ENCODE measurements around the gene LDB1. TPM values are rescaled to one million over a fixed set of nuclear protein-coding genes. Genes with fewer than 3 reads are reported as not detected.
A peak's percentile ranks its signal among the peaks of the same experiment; 100 is the strongest.

The LDB1 gene
- total and polyA plus RNA-seq, 10 of the 15 experiments (the other 5 are each of a cell fraction or from before 2014, with no cell fraction given): 1.7 to 71.5 (median 36.9) TPM

DNA sequence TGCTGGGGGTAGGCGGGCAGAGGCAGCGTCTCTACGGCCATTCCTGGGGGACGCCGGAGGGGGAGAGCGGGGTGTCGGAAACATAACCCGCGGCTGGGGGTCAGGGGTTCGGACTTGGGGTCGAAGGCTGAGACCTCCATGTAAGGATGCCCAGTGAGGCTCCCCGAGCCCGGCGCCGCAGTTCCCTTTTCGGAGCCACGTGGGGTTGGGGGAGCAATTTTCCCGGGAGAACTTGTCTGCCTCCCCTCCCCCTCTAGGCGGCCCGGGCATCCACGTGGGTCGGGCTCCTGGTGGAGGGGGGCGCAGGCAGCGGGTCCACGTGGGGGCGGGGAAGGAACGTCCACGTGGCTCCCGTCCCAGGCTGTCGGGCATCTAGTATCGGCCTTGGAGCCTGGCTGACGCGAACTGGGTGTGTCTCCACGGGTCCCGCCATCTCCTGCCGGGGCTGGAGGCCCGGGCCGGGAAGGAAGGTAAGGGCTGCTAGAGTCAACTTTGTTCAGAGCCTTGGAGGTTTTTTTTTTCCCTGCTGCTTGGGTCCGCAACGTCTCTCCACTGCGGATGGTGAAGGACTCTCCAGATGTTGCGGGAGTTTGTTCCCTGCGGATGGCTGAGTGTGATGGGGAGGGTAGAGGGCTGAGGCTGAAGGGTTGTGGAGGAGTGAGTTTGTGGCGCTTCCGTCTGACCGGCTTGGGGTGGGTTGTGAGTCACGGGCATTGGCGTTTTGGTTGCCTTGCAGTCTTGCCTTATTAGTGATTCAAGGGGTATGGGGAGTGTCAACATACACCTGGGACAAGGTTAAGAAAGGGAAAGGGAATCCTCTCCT lies 13.4 kb upstream of the LDB1 start (continued):
- TF ChIP-seq PML (IDR thresholded peaks at IDR 0.05; ENCODE audit: low read length) (no peak), EP300 (IDR thresholded peaks at IDR 0.05; ENCODE audit: borderline replicate concordance in 1 of 2, control insufficient read depth in 1 of 2, low read depth in 2 of 2, low read length in 2 of 2) (no peak)

DNA sequence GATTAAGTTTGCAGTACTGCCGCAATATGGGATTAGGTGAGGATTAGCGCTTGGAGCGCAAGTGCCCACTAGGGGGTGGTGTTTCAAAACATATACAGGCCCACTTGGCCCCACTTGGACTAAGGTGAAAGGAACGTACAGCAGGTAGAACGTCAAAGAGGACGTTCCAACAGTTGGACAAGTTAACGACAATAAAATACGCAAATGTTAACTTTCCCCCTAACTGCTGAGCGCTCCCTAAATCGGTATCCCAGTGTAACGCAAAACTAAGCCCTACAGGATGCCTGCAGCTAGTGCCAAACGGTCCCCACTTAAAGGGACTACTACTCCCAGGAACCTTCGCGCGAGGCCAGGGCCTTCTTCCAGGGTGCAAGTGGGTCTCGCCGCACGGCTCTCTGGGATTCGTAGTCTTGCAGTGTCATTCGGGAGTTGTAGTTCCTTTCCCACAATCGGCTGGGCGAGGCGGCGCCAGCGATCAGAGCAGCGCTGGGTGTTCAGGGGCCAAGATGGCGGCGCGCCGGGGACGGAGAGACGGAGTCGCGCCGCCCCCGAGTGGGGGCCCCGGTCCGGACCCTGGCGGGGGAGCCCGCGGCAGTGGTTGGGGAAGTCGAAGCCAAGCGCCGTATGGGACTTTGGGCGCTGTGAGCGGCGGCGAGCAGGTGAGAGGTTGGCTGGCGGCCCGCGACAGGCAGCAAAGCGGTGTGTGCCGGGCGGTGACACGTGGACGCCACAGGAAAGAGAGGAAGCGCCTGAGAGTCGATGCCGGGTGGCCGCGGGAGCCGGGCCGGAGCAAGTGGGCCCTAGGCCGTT lies 12.6 kb upstream of the LDB1 start, which contains the start of gene PPRC1:
Gene PPRC1 (plus strand): TSS at position 478 of the 810 bp plus-strand sequence. CDS start 29 bp downstream, at position 507.
- peak within 1 kb of the TSS; percentile 75 for H3K27ac ChIP-seq (ENCODE audit: control insufficient read depth, insufficient read depth)
- H3K4me3 ChIP-seq: peak within 1 kb of the TSS; percentile 93
- intact Hi-C loops (cut with micrococcal nuclease; ENCODE audit: unreplicated experiment) (loop anchor here (1.0 kb wide), 2 partner anchors 12 to 20 kb away; partner anchors contain the start of genes LDB1 and NOLC1), in situ Hi-C loops (cut with MboI) (no loop called here)
- H3K4me1 ChIP-seq (ENCODE audit: control insufficient read depth, insufficient read depth, low read length): peaks cover 10% of the 10 kb centered on the region
- 1% methylated on average over 58 of the region's 64 CpGs for WGBS (ENCODE audit: insufficient coverage, insufficient replicate concordance, low lambda C conversion rate, missing lambda C conversion rate)
- RAD21 ChIA-PET (ENCODE audit: unreplicated experiment): interaction anchor here (0.6 to 1.6 kb wide), 3 partner anchors 18 to 21 kb away, joined by 3 to 6 read pairs (median 3); partner anchors contain the start of gene NOLC1
- peak within 1 kb of the TSS; percentile 82 for H3K9ac ChIP-seq (ENCODE audit: control insufficient read depth, insufficient read depth, low read length)
- peaks cover 52% of the 10 kb centered on the region for H3K79me2 ChIP-seq (ENCODE audit: control insufficient read depth, insufficient read depth, low read length)
- no peaks in the 10 kb centered on the region for H3K27me3 ChIP-seq (replicated peaks in 1 of 2; ENCODE audit: control insufficient read depth in 2 of 2, insufficient read depth in 2 of 2, low read length in 1 of 2)
- ATAC-seq (peak; percentile 95), DNase-seq (ENCODE audit: low read depth, low spot score) (peak; percentile 97), FAIRE-seq (peak; percentile 98)
- peaks cover 1 to 3% of the 10 kb centered on the region in 2 experiments; a peak in 3 of 4 replicates for H3K36me3 ChIP-seq (ENCODE audit: control insufficient read depth in 2 of 2, insufficient read depth in 2 of 2, low read length in 1 of 2)
- H3K9me3 ChIP-seq (replicated peaks; ENCODE audit: control insufficient read depth, insufficient read depth, low read length): no peaks in the 10 kb centered on the region
- SMC1A ChIA-PET (ENCODE audit: uncharacterized antibody, unreplicated experiment): interaction anchor here (0.6 to 3.0 kb wide), 6 partner anchors 11 to 118 kb away, joined by 3 to 16 read pairs (median 6); partner anchors contain the start of gene NOLC1
- CTCF ChIA-PET: interaction anchor here (0.5 to 3.2 kb wide), 13 partner anchors 10 to 319 kb away, joined by 3 to 24 read pairs (median 3); partner anchors contain the start of genes CUEDC2 and NOLC1
- peak within 1 kb of the TSS; percentile 89 for H3K4me2 ChIP-seq (ENCODE audit: control insufficient read depth, insufficient read depth)
- POLR2A ChIA-PET: interaction anchor here (0.6 to 2.9 kb wide), 4 partner anchors 14 to 317 kb away, joined by 4 to 19 read pairs (median 8); partner anchors contain the start of genes GBF1 and NOLC1
- BruUV-seq (replicated peaks): no TSS peak
- H2AFZ ChIP-seq (ENCODE audit: control insufficient read depth, low read depth, low read length): peak within 1 kb of the TSS; percentile 100
- H4K20me1 ChIP-seq (ENCODE audit: control insufficient read depth, insufficient read depth): no peaks in the 10 kb centered on the region
- peak; percentile 83; the same call in 1 of the 2 replicates for TF ChIP-seq ASH2L (IDR thresholded peaks at IDR 0.05; ENCODE audit: borderline replicate concordance, low read depth)
- TF ChIP-seq, protein P1, sequence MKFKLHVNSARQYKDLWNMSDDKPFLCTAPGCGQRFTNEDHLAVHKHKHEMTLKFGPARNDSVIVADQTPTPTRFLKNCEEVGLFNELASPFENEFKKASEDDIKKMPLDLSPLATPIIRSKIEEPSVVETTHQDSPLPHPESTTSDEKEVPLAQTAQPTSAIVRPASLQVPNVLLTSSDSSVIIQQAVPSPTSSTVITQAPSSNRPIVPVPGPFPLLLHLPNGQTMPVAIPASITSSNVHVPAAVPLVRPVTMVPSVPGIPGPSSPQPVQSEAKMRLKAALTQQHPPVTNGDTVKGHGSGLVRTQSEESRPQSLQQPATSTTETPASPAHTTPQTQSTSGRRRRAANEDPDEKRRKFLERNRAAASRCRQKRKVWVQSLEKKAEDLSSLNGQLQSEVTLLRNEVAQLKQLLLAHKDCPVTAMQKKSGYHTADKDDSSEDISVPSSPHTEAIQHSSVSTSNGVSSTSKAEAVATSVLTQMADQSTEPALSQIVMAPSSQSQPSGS (IDR thresholded peaks at IDR 0.05; ENCODE audit: low read length): no peak
- TF ChIP-seq RB1 (IDR thresholded peaks at IDR 0.05; ENCODE audit: borderline replicate concordance): peak; percentile 65; the same call in 1 of the 2 replicates
- TF ChIP-seq, protein P2, sequence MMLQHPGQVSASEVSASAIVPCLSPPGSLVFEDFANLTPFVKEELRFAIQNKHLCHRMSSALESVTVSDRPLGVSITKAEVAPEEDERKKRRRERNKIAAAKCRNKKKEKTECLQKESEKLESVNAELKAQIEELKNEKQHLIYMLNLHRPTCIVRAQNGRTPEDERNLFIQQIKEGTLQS (IDR thresholded peaks at IDR 0.05; ENCODE audit: borderline replicate concordance, extremely low read depth, low read depth, low read length): peak; percentile 38; the same call in 1 of the 2 replicates
- TF ChIP-seq RAD51 (IDR thresholded peaks at IDR 0.05): peak; percentile 11; the same call in 1 of the 2 replicates
- TF ChIP-seq YBX1 (IDR thresholded peaks at IDR 0.05): no peak
- TF ChIP-seq RELA (IDR thresholded peaks at IDR 0.05; ENCODE audit: borderline replicate concordance, partially characterized antibody): no peak
- TF ChIP-seq EGR1 (IDR thresholded peaks at IDR 0.05; ENCODE audit: borderline replicate concordance in 1 of 2, low read depth in 2 of 2, low read length in 2 of 2): peak; percentile 1 to 44; a peak in 2 of 3 replicates
- no peak for TF ChIP-seq PAX8 (IDR thresholded peaks at IDR 0.05)
- TF ChIP-seq BACH1 (IDR thresholded peaks at IDR 0.05; ENCODE audit: borderline replicate concordance): peak; percentile 11; the same call in 1 of the 2 replicates
- no peak for TF ChIP-seq ETV6 (conservative IDR thresholded peaks at IDR 0.05 in 1 of 2, IDR thresholded peaks at IDR 0.05 in 1 of 2; ENCODE audit: borderline replicate concordance in 1 of 2, low read depth in 1 of 2)
- TF ChIP-seq, protein P3, sequence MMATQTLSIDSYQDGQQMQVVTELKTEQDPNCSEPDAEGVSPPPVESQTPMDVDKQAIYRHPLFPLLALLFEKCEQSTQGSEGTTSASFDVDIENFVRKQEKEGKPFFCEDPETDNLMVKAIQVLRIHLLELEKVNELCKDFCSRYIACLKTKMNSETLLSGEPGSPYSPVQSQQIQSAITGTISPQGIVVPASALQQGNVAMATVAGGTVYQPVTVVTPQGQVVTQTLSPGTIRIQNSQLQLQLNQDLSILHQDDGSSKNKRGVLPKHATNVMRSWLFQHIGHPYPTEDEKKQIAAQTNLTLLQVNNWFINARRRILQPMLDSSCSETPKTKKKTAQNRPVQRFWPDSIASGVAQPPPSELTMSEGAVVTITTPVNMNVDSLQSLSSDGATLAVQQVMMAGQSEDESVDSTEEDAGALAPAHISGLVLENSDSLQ (IDR thresholded peaks at IDR 0.05): peak; percentile 12; the same call in 1 of the 2 replicates
- no peak for TF ChIP-seq NFXL1 (IDR thresholded peaks at IDR 0.05; ENCODE audit: borderline replicate concordance)

Data from GM12878 (cell line).